CD4-positive, CD25-positive, alpha-beta regulatory T cell (primary cell): Measurements from ENCODE around the gene LRMDA. TPM values are rescaled to one million over a fixed set of nuclear protein-coding genes. Genes with fewer than 3 reads are reported as not detected.

Source experiments
- ATAC-seq, 2 donors: fragments of 150-1000 bp; cut with Tn5 transposase; one replicate each; pipeline ENCODE4 v1.10.0; 2021; ENCODE audit warnings: low read depth in 2 of 2, moderate number of reproducible peaks in 2 of 2, moderate library complexity in 1 of 2
- DNase-seq, 3 donors: peaks; one replicate each; pipeline versions ENCODE4 v3.0.0 to v3.0.0-alpha.2; 2012 to 2022; ENCODE audit warnings: mixed read lengths in 1 of 3
- H3K27ac ChIP-seq: one replicate; pipeline ENCODE4 v1.7.0; 2013; ENCODE audit warnings: mild to moderate bottlenecking, low read length; ENCODE audit not compliant: insufficient read depth, poor library complexity, severe bottlenecking
- H3K27me3 ChIP-seq: one replicate; pipeline ENCODE4 v1.7.0; 2013; ENCODE audit warnings: low read length; ENCODE audit not compliant: control insufficient read depth, insufficient read depth
- H3K36me3 ChIP-seq: one replicate; pipeline ENCODE4 v1.7.0; 2013; ENCODE audit warnings: mild to moderate bottlenecking, low read length, moderate library complexity; ENCODE audit not compliant: control insufficient read depth, insufficient read depth
- H3K4me1 ChIP-seq: 2 replicates; pipeline ENCODE4 v1.7.0; 2013; ENCODE audit warnings: mild to moderate bottlenecking, low read length; ENCODE audit not compliant: insufficient read depth, control insufficient read depth, poor library complexity, severe bottlenecking
- H3K4me3 ChIP-seq: one replicate; pipeline ENCODE4 v1.7.0; 2013; ENCODE audit warnings: low read depth, mild to moderate bottlenecking, low read length, moderate library complexity
- H3K9me3 ChIP-seq, 2 experiments: 1 replicate in 1 of 2; 2 replicates in 1 of 2; pipeline ENCODE4 v1.7.0; 2013; ENCODE audit warnings: low read length in 2 of 2, mild to moderate bottlenecking in 1 of 2, moderate library complexity in 1 of 2; ENCODE audit not compliant: control insufficient read depth in 2 of 2
- H3K27ac Mint-ChIP-seq, 3 donors: one replicate each; pipeline ENCODE4 v1.8.0; 2020 to 2022; ENCODE audit warnings: mild to moderate bottlenecking in 3 of 3, mixed read lengths in 3 of 3, moderate library complexity in 2 of 3
- H3K27me3 Mint-ChIP-seq: one replicate; pipeline ENCODE4 v1.8.0; 2022; ENCODE audit warnings: mild to moderate bottlenecking, mixed read lengths
- H3K36me3 Mint-ChIP-seq: one replicate; pipeline ENCODE4 v1.8.0; 2020; ENCODE audit warnings: mixed read lengths
- H3K4me1 Mint-ChIP-seq, 4 donors: one replicate each; pipeline ENCODE4 v1.8.0; 2020 to 2022; ENCODE audit warnings: mixed read lengths in 4 of 4, mild to moderate bottlenecking in 1 of 4
- H3K4me3 Mint-ChIP-seq, 4 donors: one replicate each; pipeline ENCODE4 v1.8.0; 2020 to 2022; ENCODE audit warnings: mild to moderate bottlenecking in 4 of 4, mixed read lengths in 4 of 4, moderate library complexity in 3 of 4
- H3K9me3 Mint-ChIP-seq, 7 donors: one replicate each; pipeline ENCODE4 v1.8.0; 2020 to 2022; ENCODE audit warnings: mixed read lengths in 7 of 7, mild to moderate bottlenecking in 3 of 7, moderate library complexity in 2 of 7
- polyA plus RNA-seq, 4 donors: library from polyadenylated mRNA; unstranded; fragments of 300-500 nt; fragmentation: Illumina TruSeq; gene quantifications; one replicate each; pipeline ENCODE4 v1.2.3, GENCODE V29; 2021
- total RNA-seq: library from RNA; stranded (reverse); gene quantifications from one replicate; pipeline ENCODE4 v1.2.3, GENCODE V29; 2022

LRMDA gene
- total and polyA plus RNA-seq, 5 donors from 2014 or later, result 0.10 TPM; not detected in 4

DNA sequence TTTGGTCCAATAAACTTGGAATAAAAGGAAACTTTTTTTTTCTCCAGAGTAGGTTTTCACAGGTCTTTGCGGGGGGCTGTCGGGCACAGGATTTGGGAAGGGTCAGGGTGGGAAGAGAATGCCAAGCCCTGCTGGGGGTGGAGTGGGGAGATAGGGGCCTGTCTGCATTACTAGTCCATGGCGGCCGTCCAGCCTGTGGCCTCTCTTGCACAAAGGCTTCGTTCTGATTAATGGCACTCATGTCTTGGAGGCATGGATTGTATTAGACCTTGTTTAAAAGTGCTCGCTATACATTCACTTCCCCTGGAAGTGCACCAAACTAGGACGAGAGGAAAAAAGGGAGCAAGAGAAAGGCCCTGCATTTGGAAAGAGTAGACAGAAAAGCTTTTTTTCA is 37.2 kb downstream of the LRMDA start:
- no peaks in the 10 kb centered on the region for H3K4me1 ChIP-seq
- H3K36me3 ChIP-seq, result no peaks in the 10 kb centered on the region
- ATAC-seq (no peak), DNase-seq (no peak)
- Mint-ChIP-seq H3K27me3 (no peaks in the 10 kb centered on the region), H3K4me1 (no peaks in the 10 kb centered on the region), H3K9me3 (peaks cover 0 to 5% (median 0%) of the 10 kb centered on the region in 7 donors), H3K27ac (no peak overlapping the region), H3K4me3 (no peak overlapping the region), H3K36me3 (no peaks in the 10 kb centered on the region)
- no peaks in the 10 kb centered on the region for H3K27me3 ChIP-seq
- H3K4me3 ChIP-seq, result no peak overlapping the region
- no peak overlapping the region for H3K27ac ChIP-seq
- no peaks in the 10 kb centered on the region for H3K9me3 ChIP-seq

DNA sequence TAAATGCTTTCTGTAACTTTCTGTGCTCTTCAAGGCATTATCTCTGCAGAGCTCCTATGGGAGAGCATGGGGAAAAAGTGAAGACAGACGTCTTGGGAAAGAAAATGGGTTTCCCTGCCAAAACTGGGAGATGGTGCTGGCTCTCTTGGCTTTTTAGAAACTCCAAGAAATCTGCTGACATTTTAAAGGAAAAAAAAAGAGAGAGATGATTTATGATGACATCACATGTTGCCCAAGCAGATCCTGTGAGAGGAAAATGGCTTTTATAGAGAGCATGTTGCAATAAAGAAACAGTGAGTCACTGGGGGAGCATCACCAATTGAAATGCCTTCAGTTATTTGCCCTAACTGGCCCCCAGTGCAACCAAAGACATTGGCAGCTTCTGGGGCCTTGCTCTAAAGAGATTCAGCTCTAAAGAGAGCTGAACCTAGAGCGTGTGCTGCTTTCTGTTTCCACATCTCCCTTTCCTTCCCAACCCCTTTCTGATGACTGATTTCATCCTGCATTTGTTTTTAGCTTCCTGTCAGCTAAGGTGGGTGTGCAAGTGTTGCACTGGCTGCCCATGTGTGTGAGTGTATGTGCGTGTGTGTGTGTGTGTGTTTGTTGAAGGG is 37.7 kb downstream of the LRMDA start:
- H3K4me1 ChIP-seq, result no peaks in the 10 kb centered on the region
- H3K27me3 ChIP-seq, result no peaks in the 10 kb centered on the region
- Mint-ChIP-seq H3K4me3 (no peak overlapping the region), H3K9me3 (peaks cover 0 to 5% (median 0%) of the 10 kb centered on the region in 7 donors), H3K27ac (no peak overlapping the region), H3K4me1 (no peaks in the 10 kb centered on the region), H3K36me3 (no peaks in the 10 kb centered on the region), H3K27me3 (no peaks in the 10 kb centered on the region)
- H3K9me3 ChIP-seq, result no peaks in the 10 kb centered on the region
- H3K4me3 ChIP-seq, result no peak overlapping the region
- no peak for ATAC-seq
- no peaks in the 10 kb centered on the region for H3K36me3 ChIP-seq
- H3K27ac ChIP-seq, result no peak overlapping the region
- DNase-seq, result no peak

DNA sequence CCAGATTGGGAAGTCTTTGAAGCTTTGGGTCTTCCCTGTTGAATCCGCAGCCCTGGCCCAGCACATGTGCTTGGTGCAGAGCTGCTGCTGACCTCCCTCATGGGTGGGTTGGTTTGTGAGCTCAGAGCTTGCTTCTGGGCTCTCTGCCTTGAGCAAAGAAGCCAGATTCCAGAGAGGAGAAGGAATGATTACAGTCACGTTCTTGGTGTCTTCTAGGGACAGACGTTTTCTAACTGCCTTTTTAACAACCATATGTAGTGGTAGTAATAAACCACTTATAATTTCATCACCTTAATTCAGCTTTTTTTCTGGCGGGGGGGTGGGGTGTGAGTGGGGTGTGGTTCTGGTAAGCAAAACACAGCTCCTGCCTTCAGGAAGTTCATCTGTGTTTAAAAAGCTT is 39.5 kb downstream of the LRMDA start:
- no peak overlapping the region for H3K4me3 ChIP-seq
- Mint-ChIP-seq H3K27ac (no peak overlapping the region), H3K27me3 (peaks cover 1% of the 10 kb centered on the region), H3K36me3 (no peaks in the 10 kb centered on the region), H3K4me3 (no peak overlapping the region), H3K9me3 (peaks cover 0 to 4% (median 0%) of the 10 kb centered on the region in 7 donors), H3K4me1 (no peaks in the 10 kb centered on the region)
- no peaks in the 10 kb centered on the region for H3K27me3 ChIP-seq
- ATAC-seq, result no peak
- H3K9me3 ChIP-seq, result no peaks in the 10 kb centered on the region
- H3K27ac ChIP-seq, result no peak overlapping the region
- H3K4me1 ChIP-seq, result no peaks in the 10 kb centered on the region
- no peak for DNase-seq
- no peaks in the 10 kb centered on the region for H3K36me3 ChIP-seq

DNA sequence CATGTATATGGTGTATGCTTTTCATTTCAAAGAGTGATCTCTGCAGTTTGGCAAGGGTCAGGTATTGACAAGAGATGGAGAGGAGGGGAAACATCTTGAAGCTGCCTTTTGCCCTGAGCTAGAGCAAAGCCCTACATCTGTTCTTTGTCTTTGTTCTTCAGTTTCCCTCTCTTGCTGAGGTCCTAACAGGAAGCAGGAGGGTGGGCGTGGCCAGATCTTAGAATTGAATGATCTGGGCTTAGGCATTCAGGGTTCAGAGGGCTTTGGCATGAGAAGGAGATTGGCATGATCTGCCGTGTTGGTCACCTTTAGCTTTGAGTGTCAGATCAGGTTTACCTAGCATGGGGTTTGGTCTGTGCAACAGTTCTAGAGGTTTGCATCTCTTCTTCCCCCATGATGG is 41.3 kb downstream of the LRMDA start:
- peaks cover 4% of the 10 kb centered on the region for H3K27me3 Mint-ChIP-seq
- no peak overlapping the region for H3K27ac Mint-ChIP-seq
- Histone ChIP-seq H3K4me1 (no peaks in the 10 kb centered on the region), H3K27ac (no peak overlapping the region), H3K27me3 (no peaks in the 10 kb centered on the region), H3K4me3 (no peak overlapping the region), H3K36me3 (no peaks in the 10 kb centered on the region), H3K9me3 (no peaks in the 10 kb centered on the region)
- H3K9me3 Mint-ChIP-seq, result peaks cover 0 to 3% (median 0%) of the 10 kb centered on the region in 7 donors
- H3K36me3 Mint-ChIP-seq, result no peaks in the 10 kb centered on the region
- no peaks in the 10 kb centered on the region for H3K4me1 Mint-ChIP-seq
- H3K4me3 Mint-ChIP-seq, result no peak overlapping the region
- peak in 1 of 3 donors; percentile 1 for DNase-seq
- no peak for ATAC-seq

DNA sequence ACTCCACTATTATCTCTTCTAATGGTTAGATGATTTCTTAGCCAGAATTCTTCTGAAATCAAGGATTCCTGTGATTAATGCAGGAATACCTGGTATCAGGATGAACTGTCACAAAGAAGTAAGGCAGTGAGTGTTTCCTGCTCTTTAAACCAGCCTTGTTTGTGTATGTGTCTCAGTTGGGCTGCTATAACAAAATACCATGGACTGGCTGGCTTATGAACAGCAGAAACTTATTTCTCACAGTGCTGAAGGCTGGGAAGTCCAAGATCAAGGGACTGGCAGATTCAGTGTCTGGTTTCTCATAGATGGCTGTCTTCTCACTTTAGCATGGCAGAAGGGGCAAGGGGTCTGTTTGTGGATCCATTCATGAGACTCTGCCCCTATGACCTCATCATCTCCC is 42.7 kb downstream of the LRMDA start:
- Mint-ChIP-seq H3K27ac (no peak overlapping the region), H3K36me3 (no peaks in the 10 kb centered on the region), H3K27me3 (peaks cover 4% of the 10 kb centered on the region), H3K4me3 (no peak overlapping the region), H3K9me3 (peaks cover 0 to 2% (median 0%) of the 10 kb centered on the region in 7 donors), H3K4me1 (no peaks in the 10 kb centered on the region)
- no peak overlapping the region for H3K27ac ChIP-seq
- no peaks in the 10 kb centered on the region for H3K27me3 ChIP-seq
- no peaks in the 10 kb centered on the region for H3K9me3 ChIP-seq
- H3K4me3 ChIP-seq, result no peak overlapping the region
- H3K36me3 ChIP-seq, result no peaks in the 10 kb centered on the region
- no peaks in the 10 kb centered on the region for H3K4me1 ChIP-seq
- ATAC-seq (no peak), DNase-seq (no peak)

GRCh38 chr10:75475460-75476182 is 44.2 kb downstream of the LRMDA start:
- DNase-seq (no peak), ATAC-seq (no peak)
- Histone ChIP-seq H3K4me1 (no peaks in the 10 kb centered on the region), H3K27ac (no peak overlapping the region), H3K36me3 (no peaks in the 10 kb centered on the region), H3K9me3 (no peaks in the 10 kb centered on the region), H3K27me3 (no peaks in the 10 kb centered on the region), H3K4me3 (no peak overlapping the region)
- Mint-ChIP-seq H3K27me3 (peaks cover 4% of the 10 kb centered on the region), H3K36me3 (no peaks in the 10 kb centered on the region), H3K4me3 (no peak overlapping the region), H3K9me3 (peaks cover 0 to 2% (median 0%) of the 10 kb centered on the region in 7 donors), H3K27ac (no peak overlapping the region), H3K4me1 (no peaks in the 10 kb centered on the region)

GRCh38 chr10:75476569-75476968 is 45.1 kb downstream of the LRMDA start:
- ATAC-seq (no peak), DNase-seq (no peak)
- no peak overlapping the region for H3K4me3 Mint-ChIP-seq
- H3K27ac ChIP-seq, result no peak overlapping the region
- no peaks in the 10 kb centered on the region for H3K4me1 ChIP-seq
- no peaks in the 10 kb centered on the region for H3K9me3 ChIP-seq
- no peak overlapping the region for H3K27ac Mint-ChIP-seq
- no peaks in the 10 kb centered on the region for H3K4me1 Mint-ChIP-seq
- no peaks in the 10 kb centered on the region for H3K27me3 ChIP-seq
- peaks cover 4% of the 10 kb centered on the region for H3K27me3 Mint-ChIP-seq
- H3K36me3 Mint-ChIP-seq, result no peaks in the 10 kb centered on the region
- H3K4me3 ChIP-seq, result no peak overlapping the region
- H3K9me3 Mint-ChIP-seq, result peaks cover 0 to 2% (median 0%) of the 10 kb centered on the region in 7 donors
- H3K36me3 ChIP-seq, result no peaks in the 10 kb centered on the region

- no peak overlapping the region for H3K4me3 ChIP-seq
- no peaks in the 10 kb centered on the region for H3K27me3 ChIP-seq
- ATAC-seq, result no peak
- H3K9me3 Mint-ChIP-seq, result peaks cover 0 to 2% (median 0%) of the 10 kb centered on the region in 7 donors
- no peak for DNase-seq
- H3K36me3 Mint-ChIP-seq, result no peaks in the 10 kb centered on the region
- H3K4me1 Mint-ChIP-seq, result no peaks in the 10 kb centered on the region
- no peak overlapping the region for H3K27ac ChIP-seq
- H3K36me3 ChIP-seq, result no peaks in the 10 kb centered on the region
- no peaks in the 10 kb centered on the region for H3K4me1 ChIP-seq
- H3K4me3 Mint-ChIP-seq, result no peak overlapping the region
- no peaks in the 10 kb centered on the region for H3K9me3 ChIP-seq
- H3K27me3 Mint-ChIP-seq, result peaks cover 4% of the 10 kb centered on the region
- H3K27ac Mint-ChIP-seq, result no peak overlapping the region
Measured at GRCh38 chr10:75476985-75477384, 45.6 kb downstream of the LRMDA start.
